NCI-H345 (cell line): ENCODE measurements around the gene RUFY2.
"Not testable (repeated sequence)": the region's sequence is repeated elsewhere in the genome, so short reads cannot be mapped to it uniquely, and the experiment has no call there.

Source experiments
- DNase-seq: peaks from one replicate; lab custom pipeline; 2025; lab: John Stamatoyannopoulos, UW

Gene RUFY2

GRCh38 chr10:68327889-68328786 is 78.9 kb downstream of the RUFY2 start:
- no peak for DNase-seq

GRCh38 chr10:68324396-68324795 is 82.7 kb downstream of the RUFY2 start:
- DNase-seq, result not testable (repeated sequence)

GRCh38 chr10:68318331-68319059 is 88.6 kb downstream of the RUFY2 start:
- DNase-seq, result no peak

DNA sequence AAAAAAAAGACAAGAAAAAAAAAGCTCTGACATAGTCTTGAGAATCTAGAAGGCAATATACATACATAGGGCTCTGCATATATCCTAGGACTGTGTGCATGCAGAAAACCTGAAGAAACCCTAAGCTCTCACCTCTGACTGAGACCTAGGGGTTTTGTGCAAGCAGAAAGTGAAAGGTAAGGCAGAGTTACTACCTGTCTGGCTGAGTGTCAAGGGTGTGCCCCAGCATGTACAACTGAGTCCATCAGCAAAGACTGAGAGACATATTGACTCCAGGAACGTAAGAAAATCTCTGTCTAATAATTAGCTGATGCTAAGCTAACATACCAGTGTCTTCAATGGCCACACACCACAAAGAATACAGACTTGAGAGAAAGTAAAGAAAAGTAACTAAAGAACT is 91.5 kb downstream of the RUFY2 start:
- no peak for DNase-seq

- DNase-seq, result not testable (repeated sequence)
Measured at GRCh38 chr10:68314930-68315329, 92.1 kb downstream of the RUFY2 start.

GRCh38 chr10:68310531-68310930 is 96.5 kb downstream of the RUFY2 start:
- DNase-seq, result no peak

GRCh38 chr10:68305854-68306253 is 101.2 kb downstream of the RUFY2 start:
- DNase-seq, result no peak

GRCh38 chr10:68303849-68304412 is 103.1 kb downstream of the RUFY2 start:
- DNase-seq, result no peak

GRCh38 chr10:68302871-68303270 is 104.2 kb downstream of the RUFY2 start:
- no peak for DNase-seq

DNA sequence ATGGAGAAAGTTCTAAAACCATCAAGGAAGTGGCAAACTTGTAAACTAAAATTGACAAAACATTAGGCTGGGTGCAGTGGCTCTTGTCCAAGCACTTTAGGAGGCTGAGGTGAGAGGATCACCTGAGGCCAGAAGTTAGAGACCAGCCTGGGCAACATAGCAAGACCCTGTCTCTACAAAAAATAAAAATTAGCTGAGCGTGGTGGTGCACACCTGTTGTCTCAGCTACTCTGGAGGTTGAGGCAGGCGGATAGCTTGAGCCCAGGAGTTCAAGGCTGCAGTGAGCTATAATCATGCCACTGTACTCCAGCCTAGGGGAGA is 104.6 kb downstream of the RUFY2 start:
- DNase-seq, result no peak

GRCh38 chr10:68301790-68302502 is 105.1 kb downstream of the RUFY2 start:
- DNase-seq, result peak; percentile 11

DNA sequence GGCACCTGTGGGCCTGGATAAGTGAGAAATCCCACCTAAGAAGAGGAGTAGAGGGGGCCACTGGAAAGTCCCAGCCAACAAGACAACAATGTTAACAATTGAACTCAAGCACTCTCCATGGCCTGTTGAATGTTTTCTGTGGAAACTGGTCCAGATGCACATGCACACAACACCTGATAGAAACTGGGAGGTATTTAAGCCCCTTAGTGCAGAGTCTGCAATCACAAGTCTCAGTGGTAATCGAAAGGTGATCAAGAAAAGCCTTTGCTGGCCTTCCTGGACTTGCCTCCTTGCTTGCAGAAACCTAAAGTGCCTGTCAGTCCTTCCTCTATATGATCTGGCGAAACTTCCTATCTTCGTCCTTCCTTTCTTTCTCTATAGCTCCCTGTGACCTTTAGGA is 105.8 kb downstream of the RUFY2 start:
- no peak for DNase-seq

DNA sequence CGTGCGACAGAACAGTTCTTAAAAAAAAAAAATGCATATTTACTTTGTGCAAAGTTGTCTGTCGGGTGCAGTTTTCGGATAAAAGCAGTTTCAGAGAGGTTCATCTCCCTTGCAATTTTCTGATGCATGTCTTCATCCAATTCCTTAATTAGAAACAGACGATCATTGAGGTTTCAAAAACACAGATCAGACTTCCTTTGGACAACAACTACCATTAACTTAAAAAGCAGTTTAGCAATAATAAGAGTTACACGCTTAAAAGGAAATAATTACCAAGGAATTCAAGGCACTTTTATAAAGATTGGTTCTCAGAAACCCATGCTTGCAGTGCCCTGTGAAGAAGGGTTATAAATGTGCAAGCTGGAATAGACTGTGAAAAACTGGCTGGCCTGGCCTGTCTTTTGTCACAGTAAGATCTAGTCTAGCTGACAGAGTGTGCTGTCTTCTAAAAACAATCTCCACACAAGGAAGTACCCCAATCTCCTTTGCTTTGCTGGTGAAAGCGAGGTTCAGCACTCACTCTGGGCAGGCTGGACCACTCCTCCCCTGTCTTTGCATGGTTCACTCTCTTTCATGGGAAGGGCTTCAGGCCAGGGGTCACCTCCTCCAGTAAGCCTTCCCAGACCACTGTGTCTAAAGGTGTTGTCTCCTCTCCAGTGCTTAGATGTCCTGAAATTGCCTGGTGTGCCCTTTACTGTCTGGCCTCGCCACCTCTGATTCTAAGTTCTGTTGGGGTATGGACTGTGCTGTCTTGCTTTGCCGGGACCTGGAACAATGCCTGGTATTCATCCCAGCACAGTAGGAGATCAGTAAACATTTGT is 110.0 kb downstream of the RUFY2 start:
- no peak for DNase-seq
